Measurements from ENCODE around the gene RIPK1.

GRCh38 chr6:3023663-3024483 is 44.4 kb upstream of the RIPK1 start:
- TF ChIP-seq CTCF (IDR thresholded peaks at IDR 0.05) = no peak
- TF ChIP-seq POLR2A (IDR thresholded peaks at IDR 0.05) = no peak
